ENCODE results near the gene NHS. TPM values are rescaled to one million over a fixed set of nuclear protein-coding genes. Genes with fewer than 3 reads are reported as not detected.

Gene NHS
- total RNA-seq, 1 donor from 2014 or later = 27.8 TPM

DNA sequence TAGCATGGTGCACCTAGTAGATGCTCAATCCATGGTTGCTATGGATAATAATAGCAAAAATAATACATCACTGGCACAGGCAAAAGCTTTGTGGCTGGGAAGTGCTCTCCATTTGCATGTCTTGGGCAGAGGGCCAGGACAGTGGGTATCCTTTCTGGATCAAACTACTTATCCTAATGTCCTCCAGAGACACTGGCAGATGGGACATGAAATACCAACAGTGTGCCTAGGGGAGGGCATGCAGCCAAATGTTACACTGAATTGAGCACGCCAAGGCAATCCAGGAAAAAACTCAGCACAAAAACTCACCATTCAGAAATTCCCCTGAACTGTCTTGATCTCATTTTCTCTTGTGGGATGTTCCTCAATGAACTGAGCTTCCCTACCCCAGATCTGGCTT is 263.7 kb downstream of the NHS start:
- no peak overlapping the region for H3K4me3 Mint-ChIP-seq
- no peaks in the 10 kb centered on the region for H3K9me3 Mint-ChIP-seq
- H3K27me3 Mint-ChIP-seq = no peaks in the 10 kb centered on the region
- TF ChIP-seq, protein P1, sequence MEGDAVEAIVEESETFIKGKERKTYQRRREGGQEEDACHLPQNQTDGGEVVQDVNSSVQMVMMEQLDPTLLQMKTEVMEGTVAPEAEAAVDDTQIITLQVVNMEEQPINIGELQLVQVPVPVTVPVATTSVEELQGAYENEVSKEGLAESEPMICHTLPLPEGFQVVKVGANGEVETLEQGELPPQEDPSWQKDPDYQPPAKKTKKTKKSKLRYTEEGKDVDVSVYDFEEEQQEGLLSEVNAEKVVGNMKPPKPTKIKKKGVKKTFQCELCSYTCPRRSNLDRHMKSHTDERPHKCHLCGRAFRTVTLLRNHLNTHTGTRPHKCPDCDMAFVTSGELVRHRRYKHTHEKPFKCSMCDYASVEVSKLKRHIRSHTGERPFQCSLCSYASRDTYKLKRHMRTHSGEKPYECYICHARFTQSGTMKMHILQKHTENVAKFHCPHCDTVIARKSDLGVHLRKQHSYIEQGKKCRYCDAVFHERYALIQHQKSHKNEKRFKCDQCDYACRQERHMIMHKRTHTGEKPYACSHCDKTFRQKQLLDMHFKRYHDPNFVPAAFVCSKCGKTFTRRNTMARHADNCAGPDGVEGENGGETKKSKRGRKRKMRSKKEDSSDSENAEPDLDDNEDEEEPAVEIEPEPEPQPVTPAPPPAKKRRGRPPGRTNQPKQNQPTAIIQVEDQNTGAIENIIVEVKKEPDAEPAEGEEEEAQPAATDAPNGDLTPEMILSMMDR (conservative IDR thresholded peaks at IDR 0.05) = no peak
- peaks cover 38% of the 10 kb centered on the region for H3K4me1 Mint-ChIP-seq (ENCODE audit: unreplicated experiment)
- no peak overlapping the region for H3K27ac Mint-ChIP-seq
- peaks cover 9% of the 10 kb centered on the region for H3K36me3 Mint-ChIP-seq
- no peak for DNase-seq (ENCODE audit: extremely low spot score, unreplicated experiment)

DNA sequence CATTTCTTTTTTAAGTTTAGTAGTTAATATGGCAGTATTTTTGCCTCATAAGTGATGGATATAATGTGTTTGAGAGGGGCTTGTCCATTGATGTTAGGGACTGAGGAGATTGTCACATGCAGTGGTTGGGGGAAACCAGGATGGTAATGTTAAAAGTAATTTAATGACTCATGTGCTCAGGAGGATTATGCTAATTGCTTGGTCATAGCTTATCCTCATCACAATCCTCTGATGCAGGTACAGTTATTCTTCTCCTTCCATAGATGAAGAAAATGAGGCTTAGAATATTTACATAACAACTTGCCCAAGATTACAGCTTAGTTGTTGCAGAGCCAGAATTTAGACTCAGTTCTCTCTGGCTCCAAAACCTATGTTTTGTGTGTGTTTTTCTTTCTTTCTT is 267.9 kb downstream of the NHS start:
- no peak for DNase-seq (ENCODE audit: extremely low spot score, unreplicated experiment)
- Mint-ChIP-seq H3K36me3 (peaks cover 10% of the 10 kb centered on the region), H3K9me3 (peaks cover 5% of the 10 kb centered on the region), H3K4me3 (no peak overlapping the region), H3K27ac (no peak overlapping the region), H3K4me1 (ENCODE audit: unreplicated experiment) (peaks cover 18% of the 10 kb centered on the region), H3K27me3 (no peaks in the 10 kb centered on the region)
- TF ChIP-seq, protein P1 (conservative IDR thresholded peaks at IDR 0.05) = no peak

DNA sequence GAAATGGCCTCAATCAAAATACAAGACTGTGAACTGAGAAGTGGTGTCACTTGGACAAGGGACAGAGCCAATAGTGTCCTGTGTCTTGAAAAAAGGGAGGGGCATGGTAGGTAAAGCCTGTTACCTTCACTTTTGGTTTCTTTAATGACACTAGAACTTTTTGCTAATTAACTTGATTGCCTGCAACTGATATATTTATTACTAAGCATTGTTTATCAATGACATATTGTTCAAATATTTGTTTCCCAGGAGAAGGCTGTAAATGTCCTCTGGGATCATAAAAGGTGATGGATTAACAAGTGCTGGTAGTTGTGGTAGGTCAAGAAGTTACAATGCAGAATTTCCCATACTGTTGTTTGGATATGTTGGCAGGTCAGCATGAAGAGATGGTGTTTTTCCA is 268.5 kb downstream of the NHS start:
- no peak for DNase-seq (ENCODE audit: extremely low spot score, unreplicated experiment)
- Mint-ChIP-seq H3K4me1 (ENCODE audit: unreplicated experiment) (peaks cover 18% of the 10 kb centered on the region), H3K4me3 (no peak overlapping the region), H3K36me3 (peaks cover 10% of the 10 kb centered on the region), H3K27ac (no peak overlapping the region), H3K27me3 (no peaks in the 10 kb centered on the region), H3K9me3 (peaks cover 5% of the 10 kb centered on the region)
- TF ChIP-seq, protein P1 (conservative IDR thresholded peaks at IDR 0.05) = no peak

DNA sequence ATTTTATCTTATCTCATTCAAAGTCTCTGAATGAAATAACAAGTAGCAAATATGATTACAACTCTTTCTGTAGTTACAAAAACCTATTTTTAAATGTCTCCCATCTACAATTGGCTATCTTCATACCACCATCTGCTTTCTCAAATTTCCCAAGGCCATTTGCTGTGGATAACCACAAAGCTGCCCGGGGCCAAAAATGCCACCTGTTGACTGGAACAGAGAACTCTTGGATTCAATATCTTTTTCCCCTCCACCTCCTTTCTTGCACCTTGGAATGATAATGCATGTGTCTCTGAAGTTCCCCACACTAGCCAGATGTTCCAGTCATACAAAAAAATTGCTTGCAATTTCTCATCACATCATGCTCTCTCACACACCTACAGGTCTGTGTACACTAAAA is 269.0 kb downstream of the NHS start:
- no peaks in the 10 kb centered on the region for H3K27me3 Mint-ChIP-seq
- no peak for DNase-seq (ENCODE audit: extremely low spot score, unreplicated experiment)
- peaks cover 5% of the 10 kb centered on the region for H3K9me3 Mint-ChIP-seq
- TF ChIP-seq, protein P1 (conservative IDR thresholded peaks at IDR 0.05) = no peak
- peaks cover 18% of the 10 kb centered on the region for H3K4me1 Mint-ChIP-seq (ENCODE audit: unreplicated experiment)
- peaks cover 10% of the 10 kb centered on the region for H3K36me3 Mint-ChIP-seq
- H3K4me3 Mint-ChIP-seq = no peak overlapping the region
- H3K27ac Mint-ChIP-seq = no peak overlapping the region

DNA sequence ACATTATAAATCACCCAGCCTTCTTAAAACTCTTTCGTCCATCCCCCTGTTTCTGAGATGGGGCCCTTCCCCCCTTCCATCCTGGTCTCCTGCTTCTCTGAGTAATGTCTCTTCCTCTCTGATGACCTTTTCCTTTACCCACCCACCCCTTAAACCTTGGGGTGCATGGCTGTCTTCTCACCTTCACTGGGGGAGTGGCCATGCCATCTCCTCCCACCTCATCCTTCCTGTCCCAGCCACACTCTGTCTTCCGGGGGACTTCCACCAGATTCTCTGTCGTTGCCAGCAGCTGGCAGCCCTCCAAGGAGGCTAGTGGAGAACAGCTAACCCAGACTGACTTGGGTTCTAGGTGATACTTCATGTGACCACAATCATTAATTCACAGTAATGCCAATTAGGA is 279.1 kb downstream of the NHS start:
- Mint-ChIP-seq H3K4me3 (peak overlapping the region; percentile 16), H3K4me1 (ENCODE audit: unreplicated experiment) (peaks cover 19% of the 10 kb centered on the region), H3K36me3 (no peaks in the 10 kb centered on the region), H3K27ac (no peak overlapping the region), H3K27me3 (peaks cover 23% of the 10 kb centered on the region), H3K9me3 (no peaks in the 10 kb centered on the region)
- no peak for DNase-seq (ENCODE audit: extremely low spot score, unreplicated experiment)
- TF ChIP-seq, protein P1 (conservative IDR thresholded peaks at IDR 0.05) = no peak

All from type B pancreatic cell (in vitro differentiated cells).